GM12872 (cell line): Measurements from ENCODE around the gene DUSP22.

Source experiments
- TF ChIP-seq, protein P1 (sequence below): IDR thresholded peaks from 3 replicates; pipeline ENCODE4 v1.5.1; 2011; ENCODE audit warnings: low read depth, mild to moderate bottlenecking, low read length, moderate library complexity; ENCODE audit not compliant: insufficient read depth

DUSP22 gene

GRCh38 chr6:305371-306206 is 13.3 kb downstream of the DUSP22 start:
- TF ChIP-seq, protein P1, sequence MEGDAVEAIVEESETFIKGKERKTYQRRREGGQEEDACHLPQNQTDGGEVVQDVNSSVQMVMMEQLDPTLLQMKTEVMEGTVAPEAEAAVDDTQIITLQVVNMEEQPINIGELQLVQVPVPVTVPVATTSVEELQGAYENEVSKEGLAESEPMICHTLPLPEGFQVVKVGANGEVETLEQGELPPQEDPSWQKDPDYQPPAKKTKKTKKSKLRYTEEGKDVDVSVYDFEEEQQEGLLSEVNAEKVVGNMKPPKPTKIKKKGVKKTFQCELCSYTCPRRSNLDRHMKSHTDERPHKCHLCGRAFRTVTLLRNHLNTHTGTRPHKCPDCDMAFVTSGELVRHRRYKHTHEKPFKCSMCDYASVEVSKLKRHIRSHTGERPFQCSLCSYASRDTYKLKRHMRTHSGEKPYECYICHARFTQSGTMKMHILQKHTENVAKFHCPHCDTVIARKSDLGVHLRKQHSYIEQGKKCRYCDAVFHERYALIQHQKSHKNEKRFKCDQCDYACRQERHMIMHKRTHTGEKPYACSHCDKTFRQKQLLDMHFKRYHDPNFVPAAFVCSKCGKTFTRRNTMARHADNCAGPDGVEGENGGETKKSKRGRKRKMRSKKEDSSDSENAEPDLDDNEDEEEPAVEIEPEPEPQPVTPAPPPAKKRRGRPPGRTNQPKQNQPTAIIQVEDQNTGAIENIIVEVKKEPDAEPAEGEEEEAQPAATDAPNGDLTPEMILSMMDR: no peak

DNA sequence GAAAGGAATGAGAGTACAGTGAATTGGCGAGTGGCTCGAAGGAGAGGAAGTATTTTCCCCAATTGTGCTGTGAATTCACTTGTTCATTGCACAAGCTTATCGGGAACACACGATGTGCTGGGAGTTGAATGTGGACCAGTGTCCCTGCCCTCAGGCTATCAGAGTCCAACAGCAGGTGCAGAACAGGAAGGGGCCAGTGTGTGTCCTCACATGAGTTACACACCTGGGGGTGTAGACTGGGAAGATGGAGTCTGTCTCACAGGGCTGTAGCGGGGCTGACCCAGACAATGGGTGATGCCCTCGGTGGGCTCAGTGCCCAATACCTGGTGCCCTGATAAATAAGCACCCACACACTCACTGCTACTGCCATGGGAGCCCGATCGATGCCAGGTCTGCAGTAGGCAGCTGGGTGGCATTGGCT is 14.4 kb downstream of the DUSP22 start:
- TF ChIP-seq, protein P1: no peak

GRCh38 chr6:307065-307814 is 15.0 kb downstream of the DUSP22 start:
- TF ChIP-seq, protein P1: no peak

DNA sequence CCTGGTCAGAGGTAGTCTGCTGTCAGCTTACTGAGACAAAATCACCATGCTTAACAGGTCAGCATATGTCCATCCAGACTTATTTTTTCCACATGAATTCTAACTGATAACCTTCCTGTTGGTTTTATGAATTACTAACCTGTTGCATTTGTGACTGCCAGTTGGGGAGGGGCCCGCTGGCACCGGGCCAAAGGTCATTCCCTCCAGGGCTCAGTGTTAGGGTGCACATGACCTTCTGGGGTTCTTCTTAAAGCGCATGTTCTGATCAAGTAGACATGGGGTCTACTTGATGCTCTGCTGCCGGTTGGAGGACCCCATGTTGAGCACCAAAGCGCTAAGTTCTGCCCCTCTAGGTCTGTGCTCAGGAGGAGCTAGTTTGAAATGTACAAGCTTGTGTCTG is 15.6 kb downstream of the DUSP22 start:
- TF ChIP-seq, protein P1: no peak

DNA sequence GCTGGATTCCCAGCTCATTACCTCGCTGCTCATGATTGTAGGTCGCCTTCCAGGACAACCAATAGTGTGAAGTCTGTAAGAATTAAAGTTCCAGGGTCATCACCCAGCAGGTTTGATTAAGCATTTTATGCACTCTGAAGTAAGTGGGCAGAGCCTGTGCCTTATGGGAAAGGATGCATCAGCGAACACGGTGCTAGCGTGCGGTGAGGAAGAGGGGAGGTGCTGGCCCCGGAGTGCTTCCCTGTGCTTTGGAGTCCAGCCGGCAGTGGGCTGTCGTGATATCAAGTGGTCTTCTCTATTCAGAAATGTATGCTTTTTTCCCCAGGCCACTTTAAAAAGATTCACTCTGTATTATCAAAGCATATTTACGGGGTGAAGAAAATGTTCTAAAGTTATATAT is 16.0 kb downstream of the DUSP22 start:
- TF ChIP-seq, protein P1: no peak

- TF ChIP-seq, protein P1: no peak
Measured at GRCh38 chr6:308768-309167, 16.5 kb downstream of the DUSP22 start.

GRCh38 chr6:309947-310346 is 17.7 kb downstream of the DUSP22 start:
- TF ChIP-seq, protein P1: no peak
